Neural cell (in vitro differentiated cells): Measurements from ENCODE around the gene MOB2. TPM values are rescaled to one million over a fixed set of nuclear protein-coding genes. Genes with fewer than 3 reads are reported as not detected.

Source experiments
- H2AFZ ChIP-seq: fragments of 200-600, 300-800 bp; sonication (generic), shearing (Covaris generic); 2 replicates; pipeline ENCODE4 v1.6.0; 2014; ENCODE audit warnings: low read depth, mild to moderate bottlenecking, antibody characterized with exemption, low read length, moderate library complexity
- H3F3A ChIP-seq: fragments of 200-600 bp; shearing (Covaris generic); 2 replicates; pipeline ENCODE4 v1.6.1; 2016; ENCODE audit warnings: mild to moderate bottlenecking, moderate library complexity, mixed read lengths, antibody characterized with exemption, low read length; ENCODE audit not compliant: insufficient read depth, poor library complexity, severe bottlenecking
- H3K27ac ChIP-seq: fragments of 200-600, 300-800 bp; sonication (generic), shearing (Covaris generic); 2 replicates; pipeline ENCODE4 v1.5.1; 2014; ENCODE audit warnings: mild to moderate bottlenecking, low read length, moderate library complexity
- H3K27me3 ChIP-seq: fragments of 300-800, 200-600 bp; sonication (generic), shearing (Covaris generic); 2 replicates; pipeline ENCODE4 v1.6.0; 2014; ENCODE audit warnings: mild to moderate bottlenecking, low read depth, low read length, moderate library complexity; ENCODE audit not compliant: insufficient read depth
- H3K36me3 ChIP-seq: fragments of 300-800, 200-600 bp; sonication (generic), shearing (Covaris generic); 2 replicates; pipeline ENCODE4 v1.5.1; 2014; ENCODE audit warnings: mild to moderate bottlenecking, antibody characterized with exemption, low read length, moderate library complexity; ENCODE audit not compliant: insufficient read depth
- H3K4me2 ChIP-seq: fragments of 300-800, 200-600 bp; sonication (generic), shearing (Covaris generic); 2 replicates; pipeline ENCODE4 v1.6.0; 2014; ENCODE audit warnings: mild to moderate bottlenecking, low read length
- H3K4me3 ChIP-seq: fragments of 300-800, 200-600 bp; sonication (generic), shearing (Covaris generic); 2 replicates; pipeline ENCODE4 v1.5.1; 2014; ENCODE audit warnings: mild to moderate bottlenecking, low read length, moderate library complexity
- H3K79me2 ChIP-seq: fragments of 200-600 bp; shearing (Covaris generic); replicated peaks from 2 replicates; pipeline ENCODE4 v1.6.0; 2014; ENCODE audit warnings: mild to moderate bottlenecking, low read length, moderate library complexity; ENCODE audit not compliant: insufficient read depth
- H3K9ac ChIP-seq: fragments of 300-800, 200-600 bp; sonication (generic), shearing (Covaris generic); 2 replicates; pipeline ENCODE4 v1.6.1; 2016; ENCODE audit warnings: mild to moderate bottlenecking, low read length, mixed read lengths
- H3K9me2 ChIP-seq: fragments of 200-600 bp; shearing (Covaris generic); 2 replicates; pipeline ENCODE4 v1.6.1; 2016; ENCODE audit warnings: mild to moderate bottlenecking, low read length, mixed read lengths; ENCODE audit not compliant: insufficient read depth
- H3K9me3 ChIP-seq: fragments of 200-600, 300-800 bp; sonication (generic), shearing (Covaris generic); 2 replicates; pipeline ENCODE4 v1.6.1; 2016; ENCODE audit warnings: mild to moderate bottlenecking, mixed run types, low read length, moderate library complexity, mixed read lengths
- H4K20me1 ChIP-seq: fragments of 200-600 bp; shearing (Covaris generic); 2 replicates; pipeline ENCODE4 v1.6.1; 2016; ENCODE audit warnings: mild to moderate bottlenecking, mixed run types; ENCODE audit not compliant: insufficient read depth
- EP300 ChIP-seq: fragments of 450-650 bp; conservative IDR thresholded peaks from 2 replicates; pipeline ENCODE4 v1.6.1; 2014; ENCODE audit warnings: antibody characterized with exemption, mild to moderate bottlenecking, moderate library complexity; ENCODE audit not compliant: poor library complexity, severe bottlenecking
- EZH2 ChIP-seq: fragments of 200-600, 300-800 bp; shearing (Covaris generic), sonication (generic); IDR thresholded peaks from 2 replicates; pipeline ENCODE4 v1.6.1; 2014; ENCODE audit warnings: antibody characterized with exemption, low read length, borderline replicate concordance, mild to moderate bottlenecking; ENCODE audit not compliant: insufficient read depth, poor library complexity, severe bottlenecking
- MXI1 ChIP-seq: fragments of 450-650 bp; conservative IDR thresholded peaks from 2 replicates; pipeline ENCODE4 v1.6.1; 2014; ENCODE audit warnings: antibody characterized with exemption, mild to moderate bottlenecking; ENCODE audit not compliant: poor library complexity, severe bottlenecking
- POLR2AphosphoS5 ChIP-seq: IDR thresholded peaks from 2 replicates; pipeline ENCODE4 v1.6.1; 2012
- RAD21 ChIP-seq: fragments of 450-650 bp; conservative IDR thresholded peaks from 2 replicates; pipeline ENCODE4 v1.6.1; 2014; ENCODE audit warnings: antibody characterized with exemption, mild to moderate bottlenecking, moderate library complexity
- SMC3 ChIP-seq: fragments of 450-650 bp; conservative IDR thresholded peaks from 2 replicates; pipeline ENCODE4 v1.6.1; 2014; ENCODE audit warnings: antibody characterized with exemption, mild to moderate bottlenecking, moderate library complexity; ENCODE audit not compliant: poor library complexity
- TAF1 ChIP-seq: IDR thresholded peaks from 2 replicates; pipeline ENCODE4 v1.6.1; 2012; ENCODE audit warnings: low read depth
- polyA plus RNA-seq: library from polyadenylated mRNA; depleted of rRNA; stranded (reverse); fragments of >200 nt; gene quantifications from 2 replicates; pipeline ENCODE4 v1.2.3, GENCODE V29; 2014
- TF ChIP-seq, protein P1 (sequence below): IDR thresholded peaks from 2 replicates; pipeline ENCODE4 v1.6.1; 2012; ENCODE audit warnings: borderline replicate concordance
- TF ChIP-seq, protein P2 (sequence below): fragments of 450-650 bp; IDR thresholded peaks from 2 replicates; pipeline ENCODE4 v1.5.1; 2014; ENCODE audit warnings: antibody characterized with exemption, mild to moderate bottlenecking, moderate library complexity; ENCODE audit not compliant: poor library complexity, severe bottlenecking

The MOB2 gene
- polyA plus RNA-seq, 1 donor from 2014 or later: 33.2 TPM

DNA sequence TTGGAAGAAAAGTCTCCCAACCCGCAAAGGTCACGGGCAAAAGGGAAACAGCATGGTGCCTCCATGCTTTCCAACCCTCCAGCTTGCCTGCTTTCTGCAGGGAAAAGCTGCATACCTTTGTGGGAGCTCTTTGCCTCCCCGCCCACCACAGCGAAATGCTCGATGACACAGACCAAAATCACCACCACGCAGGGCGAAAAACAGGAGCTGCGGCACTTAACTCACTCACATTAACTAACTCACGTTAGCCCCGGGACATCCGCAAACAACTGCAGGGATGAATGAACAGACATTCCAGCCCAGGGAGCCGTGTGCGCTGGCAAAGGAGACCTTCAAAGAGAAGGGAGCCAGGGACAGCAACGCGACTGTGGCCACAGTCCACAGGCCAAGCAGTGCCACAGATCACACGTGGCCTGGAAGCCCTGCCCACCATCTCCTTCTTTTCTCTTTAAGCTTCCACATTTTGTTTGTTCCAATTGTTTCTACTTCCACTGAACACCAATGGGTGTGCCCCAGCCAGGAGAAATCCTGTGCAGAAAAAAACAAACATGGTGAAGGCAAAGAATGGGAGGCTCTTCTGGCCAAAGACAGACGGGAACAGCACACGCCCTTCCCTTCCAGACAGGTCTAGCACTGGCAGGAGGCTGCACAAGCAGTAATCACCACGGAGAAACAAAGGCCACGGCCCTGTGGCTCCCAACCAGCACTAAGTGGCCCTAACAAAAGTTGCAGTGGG lies 46.2 kb upstream of the MOB2 start:
- Histone ChIP-seq H3K79me2 (no peaks in the 10 kb centered on the region), H3F3A (no peaks in the 10 kb centered on the region), H3K4me2 (no peak overlapping the region), H3K36me3 (no peaks in the 10 kb centered on the region), H3K4me3 (no peak overlapping the region), H3K27ac (no peak overlapping the region), H3K27me3 (peaks cover under 1% of the 10 kb centered on the region), H3K9ac (no peak overlapping the region), H2AFZ (no peak overlapping the region), H3K9me2 (no peaks in the 10 kb centered on the region), H3K9me3 (no peaks in the 10 kb centered on the region), H4K20me1 (no peaks in the 10 kb centered on the region)
- TF ChIP-seq, protein P1, sequence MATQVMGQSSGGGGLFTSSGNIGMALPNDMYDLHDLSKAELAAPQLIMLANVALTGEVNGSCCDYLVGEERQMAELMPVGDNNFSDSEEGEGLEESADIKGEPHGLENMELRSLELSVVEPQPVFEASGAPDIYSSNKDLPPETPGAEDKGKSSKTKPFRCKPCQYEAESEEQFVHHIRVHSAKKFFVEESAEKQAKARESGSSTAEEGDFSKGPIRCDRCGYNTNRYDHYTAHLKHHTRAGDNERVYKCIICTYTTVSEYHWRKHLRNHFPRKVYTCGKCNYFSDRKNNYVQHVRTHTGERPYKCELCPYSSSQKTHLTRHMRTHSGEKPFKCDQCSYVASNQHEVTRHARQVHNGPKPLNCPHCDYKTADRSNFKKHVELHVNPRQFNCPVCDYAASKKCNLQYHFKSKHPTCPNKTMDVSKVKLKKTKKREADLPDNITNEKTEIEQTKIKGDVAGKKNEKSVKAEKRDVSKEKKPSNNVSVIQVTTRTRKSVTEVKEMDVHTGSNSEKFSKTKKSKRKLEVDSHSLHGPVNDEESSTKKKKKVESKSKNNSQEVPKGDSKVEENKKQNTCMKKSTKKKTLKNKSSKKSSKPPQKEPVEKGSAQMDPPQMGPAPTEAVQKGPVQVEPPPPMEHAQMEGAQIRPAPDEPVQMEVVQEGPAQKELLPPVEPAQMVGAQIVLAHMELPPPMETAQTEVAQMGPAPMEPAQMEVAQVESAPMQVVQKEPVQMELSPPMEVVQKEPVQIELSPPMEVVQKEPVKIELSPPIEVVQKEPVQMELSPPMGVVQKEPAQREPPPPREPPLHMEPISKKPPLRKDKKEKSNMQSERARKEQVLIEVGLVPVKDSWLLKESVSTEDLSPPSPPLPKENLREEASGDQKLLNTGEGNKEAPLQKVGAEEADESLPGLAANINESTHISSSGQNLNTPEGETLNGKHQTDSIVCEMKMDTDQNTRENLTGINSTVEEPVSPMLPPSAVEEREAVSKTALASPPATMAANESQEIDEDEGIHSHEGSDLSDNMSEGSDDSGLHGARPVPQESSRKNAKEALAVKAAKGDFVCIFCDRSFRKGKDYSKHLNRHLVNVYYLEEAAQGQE: no peak
- TF ChIP-seq SMC3 (no peak), POLR2AphosphoS5 (no peak), EZH2 (no peak), RAD21 (no peak), MXI1 (no peak), EP300 (no peak), TAF1 (no peak)
- TF ChIP-seq, protein P2, sequence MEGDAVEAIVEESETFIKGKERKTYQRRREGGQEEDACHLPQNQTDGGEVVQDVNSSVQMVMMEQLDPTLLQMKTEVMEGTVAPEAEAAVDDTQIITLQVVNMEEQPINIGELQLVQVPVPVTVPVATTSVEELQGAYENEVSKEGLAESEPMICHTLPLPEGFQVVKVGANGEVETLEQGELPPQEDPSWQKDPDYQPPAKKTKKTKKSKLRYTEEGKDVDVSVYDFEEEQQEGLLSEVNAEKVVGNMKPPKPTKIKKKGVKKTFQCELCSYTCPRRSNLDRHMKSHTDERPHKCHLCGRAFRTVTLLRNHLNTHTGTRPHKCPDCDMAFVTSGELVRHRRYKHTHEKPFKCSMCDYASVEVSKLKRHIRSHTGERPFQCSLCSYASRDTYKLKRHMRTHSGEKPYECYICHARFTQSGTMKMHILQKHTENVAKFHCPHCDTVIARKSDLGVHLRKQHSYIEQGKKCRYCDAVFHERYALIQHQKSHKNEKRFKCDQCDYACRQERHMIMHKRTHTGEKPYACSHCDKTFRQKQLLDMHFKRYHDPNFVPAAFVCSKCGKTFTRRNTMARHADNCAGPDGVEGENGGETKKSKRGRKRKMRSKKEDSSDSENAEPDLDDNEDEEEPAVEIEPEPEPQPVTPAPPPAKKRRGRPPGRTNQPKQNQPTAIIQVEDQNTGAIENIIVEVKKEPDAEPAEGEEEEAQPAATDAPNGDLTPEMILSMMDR: no peak

DNA sequence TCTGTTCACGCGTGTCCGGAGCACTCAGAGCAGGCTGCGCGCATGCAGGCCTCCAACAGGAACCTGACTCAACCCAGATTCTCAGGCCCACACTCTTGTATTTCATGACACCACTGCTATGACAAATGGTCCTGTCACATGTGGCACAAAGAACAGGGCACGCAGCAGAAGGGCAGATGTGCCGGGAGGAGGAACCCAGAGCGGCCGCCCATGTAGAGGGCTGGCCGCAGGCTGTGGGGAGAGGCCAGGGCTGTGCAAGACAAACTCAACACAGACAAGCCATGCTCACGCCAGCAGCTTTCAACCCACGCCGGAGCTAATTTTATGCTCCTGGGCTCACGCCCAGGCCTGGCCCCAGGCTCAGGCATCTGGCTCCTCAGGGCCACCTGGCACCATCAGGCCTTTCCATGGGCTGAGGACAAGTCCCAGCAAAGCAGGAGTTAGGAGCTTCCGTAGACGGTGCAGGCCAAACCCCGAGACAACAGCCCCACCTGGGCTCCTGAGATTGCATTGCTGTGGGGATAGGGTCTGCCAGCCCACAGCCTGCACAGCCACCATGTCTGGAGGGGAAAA lies 45.5 kb upstream of the MOB2 start:
- Histone ChIP-seq H3K36me3 (no peaks in the 10 kb centered on the region), H2AFZ (no peak overlapping the region), H3K4me2 (no peak overlapping the region), H3K4me3 (no peak overlapping the region), H4K20me1 (no peaks in the 10 kb centered on the region), H3K79me2 (no peaks in the 10 kb centered on the region), H3K27ac (no peak overlapping the region), H3K9me2 (no peaks in the 10 kb centered on the region), H3K9ac (no peak overlapping the region), H3K9me3 (no peaks in the 10 kb centered on the region), H3F3A (no peaks in the 10 kb centered on the region), H3K27me3 (no peaks in the 10 kb centered on the region)
- TF ChIP-seq SMC3 (no peak), EZH2 (no peak), MXI1 (no peak), TAF1 (no peak), RAD21 (no peak), POLR2AphosphoS5 (no peak), EP300 (no peak)
- TF ChIP-seq, protein P1: no peak
- TF ChIP-seq, protein P2: no peak
